Eye (tissue), 1 donor: ENCODE results near the gene TEX50.
"Not testable (repeated sequence)": the region's sequence is repeated elsewhere in the genome, so short reads cannot be mapped to it uniquely, and the experiment has no call there.

ENCODE experiments used
- DNase-seq: peaks from one replicate; pipeline ENCODE4 v3.0.0-alpha.2; 2015

The TEX50 gene

GRCh38 chr1:173663159-173663558 is 28.0 kb downstream of the TEX50 start:
- DNase-seq: no peak

GRCh38 chr1:173666646-173667045 is 31.5 kb downstream of the TEX50 start:
- DNase-seq: no peak

- DNase-seq: peak; percentile 94
These were observed 34.4 kb downstream of the TEX50 start, which contains the start of gene ANKRD45 for GRCh38 chr1:173669491-173669941. ANKRD45 (minus strand) TSS chr1:173669851; CDS start chr1:173659418, 10,433 bp downstream.

- not testable (repeated sequence) for DNase-seq
These were observed 39.4 kb downstream of the TEX50 start for GRCh38 chr1:173674496-173674895.

- not testable (repeated sequence) for DNase-seq
These were observed 45.0 kb downstream of the TEX50 start for GRCh38 chr1:173680152-173680551.

- DNase-seq: no peak
These were observed 47.0 kb downstream of the TEX50 start for GRCh38 chr1:173682184-173682583.

- not testable (repeated sequence) for DNase-seq
These were observed 48.7 kb downstream of the TEX50 start for GRCh38 chr1:173683838-173684237.

GRCh38 chr1:173685121-173685520 is 50.0 kb downstream of the TEX50 start:
- DNase-seq: not testable (repeated sequence)
